Measurements from ENCODE around the gene MS4A15.
"Not testable (repeated sequence)": the region's sequence is repeated elsewhere in the genome, so short reads cannot be mapped to it uniquely, and the experiment has no call there.

MS4A15 gene, protein sequence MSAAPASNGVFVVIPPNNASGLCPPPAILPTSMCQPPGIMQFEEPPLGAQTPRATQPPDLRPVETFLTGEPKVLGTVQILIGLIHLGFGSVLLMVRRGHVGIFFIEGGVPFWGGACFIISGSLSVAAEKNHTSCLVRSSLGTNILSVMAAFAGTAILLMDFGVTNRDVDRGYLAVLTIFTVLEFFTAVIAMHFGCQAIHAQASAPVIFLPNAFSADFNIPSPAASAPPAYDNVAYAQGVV

DNA sequence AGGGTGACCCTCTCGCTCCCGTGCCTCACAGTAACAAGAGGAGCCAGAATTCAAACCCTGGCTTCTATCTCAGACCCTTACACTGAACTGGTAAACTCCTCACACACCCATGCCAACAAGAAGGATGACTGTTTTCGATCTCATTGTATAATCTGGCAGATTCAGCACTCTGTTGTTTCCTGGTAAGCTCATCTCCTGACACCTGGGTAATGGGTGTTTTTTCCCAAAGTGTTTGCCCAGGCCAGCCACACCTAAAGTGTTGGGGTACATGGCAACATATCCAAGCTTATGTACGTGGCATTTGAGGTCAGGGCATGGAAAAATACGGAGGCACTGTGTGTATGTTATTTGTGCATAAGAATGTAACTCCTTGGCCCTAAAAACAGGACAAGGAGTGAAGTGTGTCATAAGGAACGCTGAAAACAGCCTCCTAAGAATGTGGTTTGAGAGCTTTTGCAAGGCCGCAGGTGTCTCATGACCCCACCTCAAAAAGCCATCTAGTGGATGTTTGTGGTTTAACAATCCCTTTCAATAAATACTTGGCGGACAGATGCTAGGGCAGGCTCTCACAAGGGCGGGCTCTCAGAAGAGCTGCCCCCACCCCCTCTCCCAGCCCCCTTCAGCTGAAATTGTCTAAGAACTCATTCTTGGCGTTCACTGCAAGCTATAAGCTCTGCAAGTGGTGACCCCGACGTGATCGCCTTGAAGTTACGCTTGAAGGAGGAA is at the start of gene MS4A15:
TSS of gene MS4A15 (plus strand) at position 561 of the 726 bp plus-strand sequence. CDS start 6,867 bp downstream, outside the sequence.
- no peak for DNase-seq (ENCODE audit: low read depth)

DNA sequence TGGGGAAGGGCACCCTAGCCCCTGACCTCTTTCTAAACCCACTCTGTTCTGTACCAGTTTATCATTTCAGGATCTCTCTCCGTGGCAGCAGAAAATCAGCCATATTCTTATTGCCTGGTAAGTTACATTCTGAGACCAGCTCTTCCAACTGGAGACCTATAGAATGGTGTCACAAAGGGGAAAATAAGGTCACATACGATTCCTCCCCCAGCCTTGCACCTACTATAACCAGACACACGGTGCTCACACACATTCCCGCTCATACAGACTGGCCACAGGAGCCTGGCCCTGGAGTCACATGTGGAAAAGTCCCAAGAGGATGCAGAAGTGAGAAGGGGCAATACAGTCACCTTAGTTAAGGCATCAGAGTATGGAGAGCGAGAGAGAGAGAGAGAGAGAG is 49.7 kb upstream of the MS4A15 start:
- no peak for DNase-seq (ENCODE audit: low read depth)

DNA sequence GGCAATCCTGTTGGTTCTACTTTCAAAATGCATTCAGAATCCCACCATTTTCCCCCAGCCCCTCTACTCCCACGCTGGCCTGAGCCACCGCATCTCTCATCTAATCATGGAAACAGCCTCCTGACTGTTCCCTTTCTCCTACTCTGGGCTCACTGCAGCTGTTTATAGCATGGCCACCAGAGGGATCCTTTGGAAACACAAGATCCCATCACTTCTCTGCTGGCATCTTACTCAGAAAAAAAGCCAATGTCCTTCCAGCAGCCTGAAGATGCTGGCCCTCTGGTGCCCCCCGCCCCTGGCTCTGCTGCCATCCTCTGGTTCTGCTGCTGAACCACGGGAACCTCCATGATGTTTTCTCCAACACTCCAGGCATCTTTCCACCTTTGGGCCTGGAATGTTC is 46.2 kb upstream of the MS4A15 start:
- DNase-seq (ENCODE audit: low read depth), result no peak

DNA sequence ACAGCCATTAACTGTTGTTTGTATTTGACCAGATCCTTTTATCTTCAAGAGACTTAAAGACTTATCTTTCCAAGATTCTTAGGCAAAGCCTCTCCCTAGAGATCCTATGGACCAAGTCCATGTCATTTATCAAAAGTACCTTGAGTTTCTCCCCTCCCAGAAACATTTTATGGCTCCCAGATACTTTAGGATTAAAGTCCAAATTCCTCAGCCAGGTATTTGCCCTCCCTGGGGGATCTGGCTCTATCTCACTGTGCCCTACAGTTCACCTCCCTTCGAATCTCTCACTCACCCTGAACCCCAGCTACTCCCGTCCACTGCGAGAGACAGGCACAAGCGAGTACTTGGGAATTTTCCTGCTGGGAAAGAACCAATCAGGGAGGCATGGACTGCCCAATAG is 45.4 kb upstream of the MS4A15 start:
- DNase-seq (ENCODE audit: low read depth), result no peak

DNA sequence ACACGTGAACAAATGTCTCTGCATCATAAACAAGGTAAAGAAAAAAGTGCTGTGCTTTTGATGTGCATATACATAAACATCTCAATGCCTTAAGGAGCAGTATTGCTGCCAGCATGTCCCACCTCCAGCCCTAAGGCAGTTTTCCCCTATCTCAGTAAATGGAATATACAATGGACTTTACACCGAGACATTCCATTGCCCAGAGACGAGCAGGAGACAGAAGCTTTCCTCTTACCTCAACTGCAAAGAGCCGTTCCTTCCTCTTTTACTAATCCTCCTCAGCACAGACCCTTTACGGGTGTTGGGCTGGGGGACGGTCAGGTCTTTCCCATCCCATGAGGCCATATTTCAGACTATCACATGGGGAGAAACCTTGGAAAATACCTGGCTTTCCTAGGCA is 43.2 kb upstream of the MS4A15 start:
- DNase-seq (ENCODE audit: low read depth), result not testable (repeated sequence)

DNA sequence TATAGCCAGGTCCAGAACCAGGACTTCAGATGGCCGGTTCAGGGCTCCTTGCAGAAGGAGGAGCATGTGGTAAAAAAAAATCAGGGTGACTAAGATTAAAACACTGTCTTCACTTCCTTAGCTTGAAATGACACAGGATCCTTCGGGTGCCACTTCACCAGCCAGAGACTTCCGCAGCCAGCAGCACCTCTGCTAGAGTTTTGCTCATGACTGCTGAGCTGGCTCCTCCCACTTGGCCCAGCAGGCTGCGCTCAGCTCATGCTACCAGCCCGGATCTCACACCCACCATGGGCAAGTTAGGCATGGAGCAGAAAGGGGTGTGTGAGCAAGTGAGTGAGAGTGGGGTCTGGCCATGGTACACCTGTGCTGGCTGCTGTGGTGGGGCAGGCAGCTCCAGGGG is 38.7 kb upstream of the MS4A15 start:
- no peak for DNase-seq (ENCODE audit: low read depth)

DNA sequence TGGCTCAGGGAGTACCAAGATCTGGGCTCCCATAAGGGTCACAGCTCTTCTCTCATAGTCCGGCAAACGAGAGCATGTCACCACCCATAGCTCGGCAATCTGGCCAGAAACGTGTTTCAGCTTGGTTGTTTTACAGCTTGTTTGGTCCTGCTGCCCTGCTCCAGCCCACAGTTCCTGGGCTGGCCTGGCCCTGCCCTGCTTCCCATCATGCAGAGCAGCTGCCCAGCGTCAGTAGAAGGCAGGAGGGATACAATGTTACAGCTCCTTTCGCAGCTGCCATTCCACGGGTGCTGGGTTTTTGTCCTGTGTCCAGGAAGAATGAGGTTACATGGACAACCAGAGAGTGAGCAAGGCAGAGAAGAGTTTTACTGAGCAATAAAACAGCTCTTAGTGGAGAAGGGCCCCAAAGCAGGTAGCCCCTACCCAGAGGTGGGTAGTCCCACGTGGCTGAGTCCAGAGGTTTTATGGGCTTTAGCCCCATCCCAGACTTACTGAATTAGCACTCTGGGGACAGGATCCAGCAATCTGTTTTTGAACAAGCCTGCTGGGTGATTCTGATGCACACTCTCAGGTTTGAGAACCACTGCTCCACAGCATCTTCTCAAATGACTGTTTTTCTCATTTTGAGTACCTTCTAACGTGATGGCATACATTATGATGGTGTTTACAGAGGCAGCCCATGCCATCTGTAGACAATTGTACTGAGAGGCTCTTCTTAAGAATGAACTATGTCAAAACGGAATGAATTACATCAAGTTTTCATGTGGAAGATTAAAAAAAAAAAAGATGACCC is 37.9 kb upstream of the MS4A15 start:
- DNase-seq (ENCODE audit: low read depth), result no peak

DNA sequence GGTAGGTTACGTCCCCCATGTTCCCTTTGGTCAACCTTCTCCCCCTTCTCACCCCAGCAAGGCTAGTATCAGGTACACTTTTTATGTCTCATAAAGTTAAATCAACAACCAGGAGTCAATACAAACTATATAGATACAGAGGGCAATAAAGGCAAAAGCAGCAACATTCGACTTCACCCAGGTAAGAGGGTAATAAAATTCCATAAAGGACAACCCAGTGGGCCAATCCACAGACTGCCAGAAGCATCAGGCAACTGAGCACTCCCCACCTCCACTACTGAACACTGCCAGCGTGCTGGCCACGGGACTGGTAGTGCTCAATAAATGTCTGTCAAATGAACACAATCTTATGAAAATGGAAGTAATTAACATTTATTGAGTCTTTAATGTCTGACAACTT is 37.3 kb upstream of the MS4A15 start:
- no peak for DNase-seq (ENCODE audit: low read depth)

DNA sequence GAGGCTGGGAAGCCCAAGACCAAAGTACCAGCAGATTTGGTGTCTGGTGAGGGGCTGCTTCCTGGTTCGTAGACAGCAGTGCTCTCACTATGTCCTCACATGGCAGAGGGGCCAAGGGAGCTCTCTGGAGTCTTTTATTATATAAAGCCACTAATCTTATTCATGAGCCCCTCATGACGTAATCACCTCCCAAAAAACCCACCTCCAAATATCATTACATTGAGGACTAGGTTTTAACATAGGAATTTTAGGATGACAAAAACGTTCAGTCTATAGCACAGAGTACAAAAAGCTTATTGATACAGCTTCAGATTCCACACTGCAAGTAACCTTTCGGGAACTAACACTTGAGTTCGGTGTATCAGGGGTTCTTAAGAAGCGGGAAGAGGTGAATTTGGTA is 36.2 kb upstream of the MS4A15 start:
- no peak for DNase-seq (ENCODE audit: low read depth)

DNA sequence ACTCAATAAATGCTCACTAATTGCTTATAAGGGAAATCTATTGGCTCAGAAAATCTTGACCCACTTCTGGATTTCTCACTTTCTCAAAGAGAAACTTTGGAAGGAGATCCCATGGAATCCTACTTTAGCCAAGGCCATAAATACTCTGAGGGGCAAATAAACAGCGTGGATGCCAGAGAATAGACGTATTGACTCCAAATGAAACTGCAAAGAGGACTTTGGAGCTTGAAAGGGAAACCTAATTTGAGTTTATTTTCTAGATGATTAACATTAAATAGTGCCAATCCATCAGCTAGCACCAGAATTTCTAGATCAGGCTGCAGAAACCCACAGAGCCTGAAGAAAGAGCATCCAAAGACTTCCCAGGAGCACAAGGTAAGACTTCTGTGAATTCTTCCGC is 32.2 kb upstream of the MS4A15 start, which contains the start of gene MS4A18:
TSS of gene MS4A18 (plus strand) at position 301 of the 400 bp plus-strand sequence.
- DNase-seq (ENCODE audit: low read depth), result no peak

DNA sequence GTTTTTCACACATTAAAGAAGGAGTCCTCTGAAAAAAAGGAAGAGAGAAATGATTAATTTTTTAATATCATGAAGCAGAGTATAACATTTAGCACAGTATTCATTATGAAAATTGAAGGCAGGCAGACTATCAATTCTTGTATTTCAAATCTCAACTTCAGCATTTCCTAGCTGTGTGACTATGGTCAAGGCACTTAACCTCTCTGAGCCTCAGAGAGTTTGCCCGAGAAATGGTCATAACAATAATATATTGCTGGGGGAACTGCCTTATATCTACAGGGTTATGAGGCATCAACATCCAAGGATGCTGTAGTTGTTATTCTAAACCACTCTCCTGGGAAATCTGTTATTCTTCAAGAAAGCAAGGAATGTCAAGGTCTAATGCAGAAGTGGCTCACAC is 31.1 kb upstream of the MS4A15 start:
- no peak for DNase-seq (ENCODE audit: low read depth)

DNA sequence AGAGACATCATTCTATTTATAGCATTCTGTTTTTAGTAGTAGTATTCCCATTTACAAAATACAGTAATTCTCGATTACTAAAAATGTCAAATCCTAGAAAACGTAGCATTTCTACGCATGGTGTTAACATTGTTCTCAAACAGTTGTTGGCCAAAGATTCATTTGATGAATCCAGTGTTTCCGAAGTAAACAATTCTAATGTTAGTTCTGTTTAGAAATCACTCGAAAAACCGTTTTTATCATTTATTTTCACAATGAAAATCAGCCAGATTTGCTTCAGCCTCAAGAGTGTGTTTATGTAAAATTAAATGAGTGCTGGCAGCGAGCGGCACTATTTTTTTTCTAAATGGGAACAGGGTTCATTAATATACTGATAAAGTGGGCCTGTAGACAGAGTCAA is 25.1 kb upstream of the MS4A15 start:
- DNase-seq (ENCODE audit: low read depth), result no peak

DNA sequence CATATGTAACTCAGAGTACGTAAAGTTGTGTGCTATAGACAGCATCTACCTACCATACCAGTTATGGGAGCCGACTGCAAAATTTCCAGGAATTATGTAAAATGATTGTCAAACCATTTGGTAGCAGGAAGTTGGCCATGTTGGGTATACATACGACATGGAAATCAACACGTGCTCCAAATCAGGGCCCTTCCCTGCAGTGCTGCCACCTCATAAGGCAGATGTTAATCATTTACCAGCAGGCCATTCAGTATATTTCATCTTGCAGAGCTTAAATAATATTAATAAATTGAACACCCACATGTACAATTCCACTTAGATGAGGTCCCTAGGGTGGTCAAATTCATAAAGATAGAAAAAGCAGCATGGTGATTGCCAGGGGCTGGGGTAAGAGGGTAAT is 22.4 kb upstream of the MS4A15 start:
- no peak for DNase-seq (ENCODE audit: low read depth)

DNA sequence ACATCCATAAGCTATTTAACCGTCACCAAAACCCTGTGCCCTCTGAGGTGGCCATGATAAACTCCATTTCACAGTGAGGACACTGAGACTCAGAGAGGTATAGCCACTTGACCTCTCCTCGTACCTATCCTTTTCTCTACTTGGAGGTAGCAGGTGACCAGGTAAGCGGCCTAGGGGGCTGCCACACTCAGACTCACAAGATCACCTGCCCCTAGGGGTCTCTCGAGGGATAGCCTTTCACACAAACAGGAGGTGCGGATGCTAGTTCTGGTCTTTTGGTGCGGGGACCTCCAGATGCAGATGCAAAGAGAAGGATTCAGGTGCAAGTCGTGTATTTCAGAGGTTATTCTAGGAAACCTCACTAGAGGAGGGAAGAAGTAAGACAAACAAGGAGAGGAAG is 17.6 kb upstream of the MS4A15 start:
- no peak for DNase-seq (ENCODE audit: low read depth)

DNA sequence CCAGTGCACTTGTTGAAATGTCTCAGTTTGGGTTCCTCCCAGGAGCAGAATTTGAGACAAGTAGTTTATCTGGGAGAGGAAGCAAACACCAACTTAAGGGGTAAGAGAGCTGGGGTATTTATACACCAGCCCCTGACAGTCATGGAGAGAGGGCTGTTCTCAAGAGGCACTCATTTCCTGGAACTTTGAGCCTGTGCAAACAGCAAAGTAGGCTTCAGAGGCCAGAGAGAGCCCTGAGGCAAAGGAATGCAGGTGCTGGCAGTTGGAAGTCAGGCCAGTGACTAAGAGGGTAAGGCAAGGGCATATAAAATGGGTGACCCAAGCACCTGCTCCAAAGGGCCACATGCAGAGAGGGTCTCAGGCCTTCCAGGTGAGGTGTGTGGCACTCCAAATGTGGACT is 16.1 kb upstream of the MS4A15 start:
- DNase-seq (ENCODE audit: low read depth), result no peak

DNA sequence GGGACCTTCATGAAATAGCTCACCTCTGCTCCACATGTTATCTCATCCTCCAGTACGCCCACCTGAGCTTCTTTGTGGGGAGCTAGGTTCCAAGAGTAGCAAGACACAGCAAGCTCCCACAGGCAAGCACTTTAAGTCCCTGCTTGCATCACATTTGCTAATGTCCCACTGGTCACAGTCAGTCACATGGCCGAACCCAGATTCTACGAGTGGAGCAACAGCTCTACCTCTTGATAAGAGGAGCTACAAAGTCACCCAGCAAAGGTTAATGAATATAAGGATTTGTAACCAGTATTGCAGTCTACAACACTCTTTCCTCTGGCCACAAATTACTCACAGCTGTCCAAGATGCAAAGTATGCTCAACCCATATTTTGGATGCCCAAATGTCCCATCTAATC is 15.2 kb upstream of the MS4A15 start:
- no peak for DNase-seq (ENCODE audit: low read depth)

DNA sequence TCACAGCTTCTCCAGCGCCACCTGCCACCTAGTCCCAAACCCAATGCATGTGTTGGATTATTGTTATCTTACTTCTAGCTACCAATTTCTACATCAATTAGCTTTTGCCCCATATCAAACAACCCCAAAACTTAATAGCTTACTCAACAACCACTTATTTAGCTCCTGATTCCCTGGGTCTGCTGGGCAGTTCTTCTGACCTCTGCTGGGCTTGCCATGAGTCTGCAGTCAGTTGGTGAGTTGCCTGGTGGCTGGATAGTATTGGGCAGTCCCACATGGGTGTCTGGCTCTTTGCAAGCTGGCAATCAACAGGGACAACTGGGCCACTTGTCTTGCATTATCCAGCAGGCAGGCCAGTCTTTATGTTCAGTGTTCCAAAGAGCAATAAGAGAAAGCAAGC is 13.6 kb upstream of the MS4A15 start:
- no peak for DNase-seq (ENCODE audit: low read depth)

DNA sequence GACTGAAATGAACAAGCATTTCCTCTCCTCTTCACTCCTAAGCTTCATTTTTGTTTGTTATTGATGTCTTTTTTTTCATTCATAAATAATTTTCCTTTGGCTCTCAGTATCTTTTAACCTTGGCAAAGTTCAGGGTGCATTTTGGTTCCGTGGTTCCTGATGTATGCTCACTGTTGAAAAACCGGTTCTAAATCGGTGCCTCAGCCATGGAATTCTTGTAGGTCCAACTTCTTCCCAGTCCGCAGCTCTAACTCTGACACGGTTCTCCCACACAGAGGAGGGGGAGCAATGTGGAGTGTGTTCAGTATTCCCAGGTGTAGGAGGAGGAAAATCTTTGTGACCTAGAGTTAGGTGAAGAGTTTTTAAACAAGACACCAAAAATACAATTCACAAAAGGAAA is 12.6 kb upstream of the MS4A15 start:
- DNase-seq (ENCODE audit: low read depth), result no peak

DNA sequence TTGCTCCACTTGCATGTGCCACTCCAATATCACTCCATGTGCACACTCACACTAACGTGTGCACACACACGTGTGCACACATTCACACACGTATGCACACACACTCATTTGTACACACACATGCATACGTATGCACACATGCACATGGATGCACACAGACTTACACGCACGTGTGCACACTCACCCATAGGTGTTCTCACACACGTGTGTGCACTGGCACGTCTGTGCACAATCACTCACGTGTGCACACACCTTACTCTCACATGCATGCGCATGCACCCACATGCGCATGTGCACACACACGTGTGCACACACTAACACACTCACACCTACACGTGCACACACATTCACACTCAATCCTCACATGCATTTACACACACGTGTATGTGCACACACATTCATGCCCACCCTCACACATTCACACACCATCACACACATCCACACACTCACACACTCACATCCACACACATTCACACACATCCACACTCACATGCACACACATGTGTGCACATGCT is 9.3 kb upstream of the MS4A15 start:
- no peak for DNase-seq (ENCODE audit: low read depth)

DNA sequence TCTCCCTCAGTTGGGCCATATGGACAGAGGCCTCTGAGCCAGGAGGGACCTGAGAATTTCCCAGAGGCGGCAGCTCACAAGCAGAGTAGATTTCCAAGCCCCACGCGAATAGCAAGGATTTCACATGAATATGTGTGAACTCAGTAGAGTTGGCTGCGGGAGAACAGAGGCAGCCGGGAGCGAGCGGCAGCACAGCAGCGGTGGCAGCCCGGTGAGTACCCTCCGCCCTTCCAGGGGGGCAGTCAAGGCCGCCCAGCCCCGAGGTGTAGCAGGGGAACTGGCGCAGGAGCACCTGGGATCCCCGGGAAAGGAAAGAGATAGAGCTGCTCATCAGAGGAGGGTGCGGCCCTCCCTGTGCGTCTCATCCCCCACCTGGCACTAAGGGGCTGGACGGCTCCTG is 8.4 kb upstream of the MS4A15 start:
- no peak for DNase-seq (ENCODE audit: low read depth)

DNA sequence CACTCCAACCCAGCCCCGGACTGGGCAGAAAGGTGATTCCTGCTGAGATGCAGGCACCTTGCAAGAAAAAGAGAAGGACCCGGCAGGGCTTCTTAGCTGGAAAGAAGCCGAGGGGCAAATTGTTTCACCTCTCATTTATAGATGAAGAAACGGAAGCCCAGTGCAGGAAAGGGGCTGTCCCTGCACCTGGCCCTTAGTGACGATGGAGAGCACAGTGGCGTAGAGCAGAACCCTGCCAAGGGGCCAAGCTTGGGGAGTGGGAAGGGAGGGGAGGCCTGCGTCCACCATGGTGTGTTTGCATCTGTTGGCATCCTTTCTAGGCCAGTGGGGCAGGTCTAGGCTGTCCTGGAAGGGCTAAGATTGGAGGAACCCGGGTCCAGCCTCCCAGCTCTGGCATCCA is 7.8 kb upstream of the MS4A15 start:
- no peak for DNase-seq (ENCODE audit: low read depth)

DNA sequence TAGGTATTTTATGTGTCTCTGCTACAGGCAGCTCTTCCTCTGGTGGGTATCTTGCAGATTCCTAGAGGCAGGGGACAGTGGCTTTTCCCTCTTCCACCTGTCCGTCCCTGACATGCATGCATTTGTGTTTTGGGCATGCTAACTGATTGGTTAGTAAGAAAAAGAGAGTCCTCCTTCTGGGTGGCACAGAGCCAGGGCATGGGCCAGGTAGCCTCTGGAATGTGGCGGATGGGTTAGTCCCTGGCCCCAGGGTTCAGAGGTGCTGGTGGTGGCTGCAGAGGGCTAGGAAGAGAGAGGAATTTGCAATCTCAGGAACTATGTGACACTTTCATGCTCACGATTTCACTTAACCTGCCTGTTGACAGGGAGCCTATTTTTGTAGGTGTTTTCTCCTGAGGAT is 5.8 kb upstream of the MS4A15 start:
- no peak for DNase-seq (ENCODE audit: low read depth)

DNA sequence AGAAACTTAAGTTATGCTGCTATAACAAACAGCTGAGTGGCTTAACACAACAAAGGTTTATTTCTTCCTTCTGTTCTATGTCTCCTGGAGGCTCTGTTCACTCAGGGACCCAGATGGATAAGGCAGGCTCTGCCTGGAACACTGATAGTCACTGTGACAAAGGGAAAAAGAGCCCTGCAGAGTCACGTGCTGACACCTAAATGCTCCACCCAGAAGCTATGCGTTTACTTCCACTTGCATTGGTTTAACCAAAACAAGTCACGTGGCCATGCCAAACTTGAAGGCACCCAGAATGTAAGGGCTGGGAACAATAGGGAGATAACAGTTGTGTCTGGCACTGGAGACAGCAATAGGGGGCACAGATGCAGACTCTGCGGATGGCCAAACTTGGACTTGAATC is 3.4 kb upstream of the MS4A15 start:
- no peak for DNase-seq (ENCODE audit: low read depth)
